Duodenal mucosa (tissue), 2 donors: ENCODE data around the gene FBXL7.

ENCODE experiments used
- H3K27ac ChIP-seq: one replicate; pipeline ENCODE4 v1.7.0; 2013; ENCODE audit warnings: low read depth, low read length
- H3K27me3 ChIP-seq, 2 donors: one replicate each; pipeline ENCODE4 v1.7.0; 2013; ENCODE audit warnings: low read length in 2 of 2, control low read depth in 1 of 2; ENCODE audit not compliant: insufficient read depth in 2 of 2, control insufficient read depth in 1 of 2
- H3K36me3 ChIP-seq, 2 donors: one replicate each; pipeline ENCODE4 v1.7.0; 2013; ENCODE audit warnings: low read length in 2 of 2, control low read depth in 1 of 2; ENCODE audit not compliant: insufficient read depth in 2 of 2, control insufficient read depth in 1 of 2
- H3K4me1 ChIP-seq, 2 donors: one replicate each; pipeline ENCODE4 v1.7.0; 2013; ENCODE audit warnings: low read length in 2 of 2, control low read depth in 1 of 2; ENCODE audit not compliant: insufficient read depth in 2 of 2, control insufficient read depth in 1 of 2
- H3K4me3 ChIP-seq, 2 donors: one replicate each; pipeline ENCODE4 v1.7.0; 2013; ENCODE audit warnings: low read length in 2 of 2, low read depth in 1 of 2
- H3K9ac ChIP-seq, 2 donors: one replicate each; pipeline ENCODE4 v1.7.0; 2013; ENCODE audit warnings: low read length in 2 of 2, low read depth in 1 of 2
- H3K9me3 ChIP-seq, 2 donors: one replicate each; pipeline ENCODE4 v1.7.0; 2013; ENCODE audit warnings: low read length in 2 of 2, control low read depth in 1 of 2; ENCODE audit not compliant: control insufficient read depth in 1 of 2

The FBXL7 gene

GRCh38 chr5:15533129-15533893 lies 33.3 kb downstream of the FBXL7 start:
- Histone ChIP-seq H3K36me3 (no peaks in the 10 kb centered on the region), H3K9me3 (peaks cover 0 to 4% of the 10 kb centered on the region in 2 donors), H3K4me1 (no peaks in the 10 kb centered on the region), H3K4me3 (no peak overlapping the region), H3K9ac (no peak overlapping the region), H3K27ac (no peak overlapping the region), H3K27me3 (no peaks in the 10 kb centered on the region)

- Histone ChIP-seq H3K36me3 (no peaks in the 10 kb centered on the region), H3K27me3 (no peaks in the 10 kb centered on the region), H3K27ac (no peak overlapping the region), H3K9me3 (peaks cover 0 to 4% of the 10 kb centered on the region in 2 donors), H3K9ac (no peak overlapping the region), H3K4me1 (no peaks in the 10 kb centered on the region), H3K4me3 (no peak overlapping the region)
Observed at GRCh38 chr5:15535938-15536337, 36.0 kb downstream of the FBXL7 start.

- H3K4me1 ChIP-seq = no peaks in the 10 kb centered on the region
- no peaks in the 10 kb centered on the region for H3K27me3 ChIP-seq
- H3K4me3 ChIP-seq = no peak overlapping the region
- H3K27ac ChIP-seq = no peak overlapping the region
- no peaks in the 10 kb centered on the region for H3K36me3 ChIP-seq
- H3K9ac ChIP-seq = no peak overlapping the region
- peaks cover 0 to 3% of the 10 kb centered on the region in 2 donors for H3K9me3 ChIP-seq
Observed at GRCh38 chr5:15538516-15538915, 38.5 kb downstream of the FBXL7 start.

- H3K4me1 ChIP-seq = no peaks in the 10 kb centered on the region
- peaks cover 0 to 9% of the 10 kb centered on the region in 2 donors for H3K9me3 ChIP-seq
- no peak overlapping the region for H3K4me3 ChIP-seq
- no peaks in the 10 kb centered on the region for H3K36me3 ChIP-seq
- no peak overlapping the region for H3K27ac ChIP-seq
- no peaks in the 10 kb centered on the region for H3K27me3 ChIP-seq
- H3K9ac ChIP-seq = no peak overlapping the region
Observed at GRCh38 chr5:15539951-15540350, 40.0 kb downstream of the FBXL7 start.

GRCh38 chr5:15544039-15544438 lies 44.1 kb downstream of the FBXL7 start:
- Histone ChIP-seq H3K9me3 (peaks cover 0 to 9% of the 10 kb centered on the region in 2 donors), H3K36me3 (no peaks in the 10 kb centered on the region), H3K4me1 (no peaks in the 10 kb centered on the region), H3K9ac (no peak overlapping the region), H3K4me3 (no peak overlapping the region), H3K27ac (no peak overlapping the region), H3K27me3 (no peaks in the 10 kb centered on the region)

GRCh38 chr5:15545082-15545481 lies 45.1 kb downstream of the FBXL7 start:
- Histone ChIP-seq H3K36me3 (no peaks in the 10 kb centered on the region), H3K4me3 (no peak overlapping the region), H3K9me3 (peaks cover 0 to 9% of the 10 kb centered on the region in 2 donors), H3K27ac (no peak overlapping the region), H3K4me1 (no peaks in the 10 kb centered on the region), H3K27me3 (no peaks in the 10 kb centered on the region), H3K9ac (no peak overlapping the region)

- Histone ChIP-seq H3K9me3 (peaks cover 0 to 9% of the 10 kb centered on the region in 2 donors), H3K9ac (no peak overlapping the region), H3K36me3 (no peaks in the 10 kb centered on the region), H3K27me3 (no peaks in the 10 kb centered on the region), H3K27ac (no peak overlapping the region), H3K4me1 (no peaks in the 10 kb centered on the region), H3K4me3 (no peak overlapping the region)
Observed at GRCh38 chr5:15547261-15547839, 47.4 kb downstream of the FBXL7 start.

- H3K36me3 ChIP-seq = no peaks in the 10 kb centered on the region
- no peaks in the 10 kb centered on the region for H3K9me3 ChIP-seq
- no peaks in the 10 kb centered on the region for H3K27me3 ChIP-seq
- H3K9ac ChIP-seq = no peak overlapping the region
- H3K4me3 ChIP-seq = no peak overlapping the region
- H3K27ac ChIP-seq = no peak overlapping the region
- no peaks in the 10 kb centered on the region for H3K4me1 ChIP-seq
Observed at GRCh38 chr5:15549961-15550360, 50.0 kb downstream of the FBXL7 start.

GRCh38 chr5:15550502-15551112 lies 50.6 kb downstream of the FBXL7 start:
- Histone ChIP-seq H3K4me3 (no peak overlapping the region), H3K27ac (no peak overlapping the region), H3K9me3 (no peaks in the 10 kb centered on the region), H3K4me1 (no peaks in the 10 kb centered on the region), H3K9ac (no peak overlapping the region), H3K27me3 (no peaks in the 10 kb centered on the region), H3K36me3 (no peaks in the 10 kb centered on the region)

GRCh38 chr5:15551113-15551504 lies 51.1 kb downstream of the FBXL7 start:
- no peak overlapping the region for H3K9ac ChIP-seq
- no peaks in the 10 kb centered on the region for H3K4me1 ChIP-seq
- no peaks in the 10 kb centered on the region for H3K27me3 ChIP-seq
- no peak overlapping the region for H3K27ac ChIP-seq
- H3K9me3 ChIP-seq = no peaks in the 10 kb centered on the region
- no peak overlapping the region for H3K4me3 ChIP-seq
- H3K36me3 ChIP-seq = no peaks in the 10 kb centered on the region
